Vagina (tissue), 2 donors: ENCODE results near the gene SV2A.

Experiments used
- CTCF ChIP-seq, 3 experiments: fragments of 450-650 bp in 2 of 3; fragments of 200-600 bp in 1 of 3; sonication (generic) in 1 of 3; IDR thresholded peaks; one replicate each; pipeline ENCODE4 v1.5.1; 2017 to 2019; ENCODE audit warnings: antibody characterized with exemption in 3 of 3, mild to moderate bottlenecking in 2 of 3, moderate library complexity in 2 of 3
- POLR2A ChIP-seq, 2 donors: fragments of 450-650 bp; IDR thresholded peaks; one replicate each; pipeline ENCODE4 v1.6.1; 2017; ENCODE audit warnings: antibody characterized with exemption in 2 of 2, mild to moderate bottlenecking in 2 of 2, moderate library complexity in 2 of 2
- POLR2AphosphoS5 ChIP-seq, 2 donors: sonication (generic); formaldehyde crosslinking; IDR thresholded peaks; one replicate each; pipeline ENCODE4 v1.9.0; 2017; ENCODE audit warnings: antibody characterized with exemption in 2 of 2, mild to moderate bottlenecking in 2 of 2, low read depth in 1 of 2; ENCODE audit not compliant: insufficient read depth in 1 of 2

- TF ChIP-seq CTCF (IDR thresholded peaks at IDR 0.05) = no peak
- TF ChIP-seq POLR2A (IDR thresholded peaks at IDR 0.05) = peak in 1 of 2 donors; percentile 16
- peak in 1 of 2 donors; percentile 76 for TF ChIP-seq POLR2AphosphoS5 (IDR thresholded peaks at IDR 0.05; ENCODE audit: insufficient read depth in 1 of 2, low read depth in 1 of 2)
Observed at GRCh38 chr1:149917571-149918144, at the start of gene SV2A.
